Astrocyte (in vitro differentiated cells and primary cell): ENCODE results near the gene TENT5A.

Experiments
- CTCF ChIP-seq: IDR thresholded peaks from 2 replicates; pipeline ENCODE4 v1.5.1; 2011; ENCODE audit warnings: low read depth, mild to moderate bottlenecking, inconsistent platforms, low read length, moderate library complexity; ENCODE audit not compliant: insufficient read depth
- EZH2 ChIP-seq: IDR thresholded peaks from 2 replicates; pipeline ENCODE4 v1.6.1; 2012; ENCODE audit warnings: mild to moderate bottlenecking, low read length, inconsistent platforms; ENCODE audit not compliant: insufficient read depth

GRCh38 chr6:81762606-81763005 lies 10.1 kb upstream of the TENT5A start:
- TF ChIP-seq CTCF (no peak), EZH2 (no peak)
